ENCODE results near the gene RXRA. TPM values are rescaled to one million over a fixed set of nuclear protein-coding genes. Genes with fewer than 3 reads are reported as not detected.

The RXRA gene
- total and polyA plus RNA-seq, 2 donors (not counting 1 experiment from before 2014, with no cell fraction given), result 2.6 to 6.8 TPM

DNA sequence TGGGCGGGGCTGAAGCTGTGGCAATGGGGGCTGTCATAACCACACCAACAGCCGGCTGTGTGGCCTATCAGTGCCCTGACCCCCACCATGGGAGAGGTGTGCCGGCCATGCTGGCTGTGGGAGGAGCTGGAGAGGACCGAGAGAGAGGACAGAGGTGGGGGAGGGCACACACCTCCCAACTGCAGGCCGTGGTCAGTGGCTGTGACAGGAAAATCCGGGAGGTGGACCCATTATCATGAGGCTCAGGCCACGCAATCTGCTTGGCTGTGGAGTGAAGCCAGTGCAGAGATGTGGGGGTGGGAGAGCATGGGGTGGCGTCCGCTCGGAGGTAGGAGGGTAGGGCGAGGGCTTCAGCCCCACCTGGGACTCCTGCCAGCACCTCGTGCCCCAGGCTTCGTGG lies 136.1 kb downstream of the RXRA start:
- H3K4me3 Mint-ChIP-seq, result no peak overlapping the region
- Histone ChIP-seq H3K4me2 (replicated peaks; ENCODE audit: low read depth, low read length, poor library complexity, severe bottlenecking) (no peak overlapping the region), H3K79me2 (ENCODE audit: control insufficient read depth, insufficient read depth, low read length) (no peaks in the 10 kb centered on the region), H3K36me3 (replicated peaks in 1 of 2; ENCODE audit: control extremely low read depth in 1 of 2, control insufficient read depth in 1 of 2, extremely low read depth in 1 of 2, insufficient read depth in 2 of 2, low read length in 1 of 2) (no peaks in the 10 kb centered on the region), H3K9ac (ENCODE audit: low read length) (no peak overlapping the region), H3K27me3 (replicated peaks in 1 of 4; ENCODE audit: control extremely low read depth in 1 of 4, control insufficient read depth in 3 of 4, insufficient read depth in 4 of 4, low read length in 3 of 4) (peaks cover 0 to 7% (median 0%) of the 10 kb centered on the region in 4 experiments), H3K4me1 (ENCODE audit: control insufficient read depth in 2 of 2, insufficient read depth in 2 of 2, low read length in 2 of 2) (peaks cover under 1 to 1% of the 10 kb centered on the region in 2 donors), H3K27ac (ENCODE audit: low read length in 2 of 2) (no peak overlapping the region), H4K20me1 (ENCODE audit: control insufficient read depth, insufficient read depth, low read length, poor library complexity, severe bottlenecking) (no peaks in the 10 kb centered on the region), H3K9me3 (ENCODE audit: control extremely low read depth in 1 of 3, control insufficient read depth in 2 of 3, insufficient read depth in 1 of 3, low read length in 2 of 3) (peaks cover 0 to 14% (median 6%) of the 10 kb centered on the region in 3 donors), H3K4me3 (ENCODE audit: control extremely low read depth in 1 of 5, extremely low read depth in 1 of 5, insufficient read depth in 1 of 5, low read depth in 2 of 5, low read length in 4 of 5) (no peak overlapping the region), H2AFZ (ENCODE audit: insufficient read depth, low read depth, low read length, poor library complexity, severe bottlenecking) (no peak overlapping the region)
- intact Hi-C loops (cut with micrococcal nuclease), result no loop called here
- ChIA-PET POLR2A (no interaction called here), CTCF (interaction anchor here (1.6 kb wide), 1 partner anchor 19 kb away, joined by 5 read pairs; no protein-coding TSS in a partner anchor)
- 36% methylated on average over 10 of the region's 13 CpGs for WGBS (ENCODE audit: insufficient coverage)
- DNase-seq (no peak), ATAC-seq (ENCODE audit: low read depth) (no peak)
- no peaks in the 10 kb centered on the region for H3K4me1 Mint-ChIP-seq
- no peaks in the 10 kb centered on the region for H3K9me3 Mint-ChIP-seq (ENCODE audit: insufficient read depth)
- H3K27ac Mint-ChIP-seq, result no peak overlapping the region
- no peaks in the 10 kb centered on the region for H3K27me3 Mint-ChIP-seq
- TF ChIP-seq EZH2 (IDR thresholded peaks at IDR 0.05; ENCODE audit: borderline replicate concordance, insufficient read depth, low read depth, low read length, poor library complexity, severe bottlenecking), result no peak
- TF ChIP-seq, protein P1, sequence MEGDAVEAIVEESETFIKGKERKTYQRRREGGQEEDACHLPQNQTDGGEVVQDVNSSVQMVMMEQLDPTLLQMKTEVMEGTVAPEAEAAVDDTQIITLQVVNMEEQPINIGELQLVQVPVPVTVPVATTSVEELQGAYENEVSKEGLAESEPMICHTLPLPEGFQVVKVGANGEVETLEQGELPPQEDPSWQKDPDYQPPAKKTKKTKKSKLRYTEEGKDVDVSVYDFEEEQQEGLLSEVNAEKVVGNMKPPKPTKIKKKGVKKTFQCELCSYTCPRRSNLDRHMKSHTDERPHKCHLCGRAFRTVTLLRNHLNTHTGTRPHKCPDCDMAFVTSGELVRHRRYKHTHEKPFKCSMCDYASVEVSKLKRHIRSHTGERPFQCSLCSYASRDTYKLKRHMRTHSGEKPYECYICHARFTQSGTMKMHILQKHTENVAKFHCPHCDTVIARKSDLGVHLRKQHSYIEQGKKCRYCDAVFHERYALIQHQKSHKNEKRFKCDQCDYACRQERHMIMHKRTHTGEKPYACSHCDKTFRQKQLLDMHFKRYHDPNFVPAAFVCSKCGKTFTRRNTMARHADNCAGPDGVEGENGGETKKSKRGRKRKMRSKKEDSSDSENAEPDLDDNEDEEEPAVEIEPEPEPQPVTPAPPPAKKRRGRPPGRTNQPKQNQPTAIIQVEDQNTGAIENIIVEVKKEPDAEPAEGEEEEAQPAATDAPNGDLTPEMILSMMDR (IDR thresholded peaks at IDR 0.05), result no peak

DNA sequence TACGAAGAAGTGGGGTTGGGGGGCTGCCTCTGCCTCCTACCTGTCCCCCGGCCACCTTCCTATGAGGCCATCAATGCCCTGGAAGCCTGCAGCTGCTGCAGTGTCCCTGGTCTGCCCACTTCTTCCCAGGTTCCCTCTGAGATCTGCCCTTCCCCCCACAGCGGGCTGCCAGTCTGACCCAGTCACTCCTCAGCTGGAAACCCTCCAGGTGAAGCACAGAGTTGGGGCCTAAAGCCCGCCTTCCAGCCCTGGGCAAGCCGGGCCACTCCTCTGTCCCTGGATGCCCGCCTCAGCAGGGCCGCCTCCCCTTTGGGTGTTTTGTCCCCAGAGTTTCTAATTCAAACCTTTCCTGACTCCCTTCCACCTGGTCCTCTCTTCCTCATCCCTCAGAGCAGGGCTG lies 137.0 kb downstream of the RXRA start:
- ChIA-PET CTCF (interaction anchor here (0.8 to 1.6 kb wide), 2 partner anchors 14 to 20 kb away, joined by 3 to 5 read pairs; no protein-coding TSS in a partner anchor), POLR2A (no interaction called here)
- Histone ChIP-seq H3K9ac (ENCODE audit: low read length) (no peak overlapping the region), H3K27ac (ENCODE audit: low read length in 2 of 2) (no peak overlapping the region), H3K4me2 (replicated peaks; ENCODE audit: low read depth, low read length, poor library complexity, severe bottlenecking) (no peak overlapping the region), H3K27me3 (replicated peaks in 1 of 4; ENCODE audit: control extremely low read depth in 1 of 4, control insufficient read depth in 3 of 4, insufficient read depth in 4 of 4, low read length in 3 of 4) (peaks cover 0 to 7% (median 0%) of the 10 kb centered on the region in 4 experiments), H3K9me3 (ENCODE audit: control extremely low read depth in 1 of 3, control insufficient read depth in 2 of 3, insufficient read depth in 1 of 3, low read length in 2 of 3) (peaks cover 0 to 14% (median 6%) of the 10 kb centered on the region in 3 donors), H3K79me2 (ENCODE audit: control insufficient read depth, insufficient read depth, low read length) (no peaks in the 10 kb centered on the region), H3K4me3 (ENCODE audit: control extremely low read depth in 1 of 5, extremely low read depth in 1 of 5, insufficient read depth in 1 of 5, low read depth in 2 of 5, low read length in 4 of 5) (no peak overlapping the region), H3K36me3 (replicated peaks in 1 of 2; ENCODE audit: control extremely low read depth in 1 of 2, control insufficient read depth in 1 of 2, extremely low read depth in 1 of 2, insufficient read depth in 2 of 2, low read length in 1 of 2) (no peaks in the 10 kb centered on the region), H3K4me1 (ENCODE audit: control insufficient read depth in 2 of 2, insufficient read depth in 2 of 2, low read length in 2 of 2) (no peaks in the 10 kb centered on the region), H4K20me1 (ENCODE audit: control insufficient read depth, insufficient read depth, low read length, poor library complexity, severe bottlenecking) (no peaks in the 10 kb centered on the region), H2AFZ (ENCODE audit: insufficient read depth, low read depth, low read length, poor library complexity, severe bottlenecking) (no peak overlapping the region)
- intact Hi-C loops (cut with micrococcal nuclease), result no loop called here
- H3K4me3 Mint-ChIP-seq, result no peak overlapping the region
- TF ChIP-seq, protein P1 (IDR thresholded peaks at IDR 0.05), result no peak
- no peak for TF ChIP-seq EZH2 (IDR thresholded peaks at IDR 0.05; ENCODE audit: borderline replicate concordance, insufficient read depth, low read depth, low read length, poor library complexity, severe bottlenecking)
- H3K27me3 Mint-ChIP-seq, result no peaks in the 10 kb centered on the region
- no peaks in the 10 kb centered on the region for H3K9me3 Mint-ChIP-seq (ENCODE audit: insufficient read depth)
- no peak for DNase-seq
- ATAC-seq (ENCODE audit: low read depth), result no peak
- H3K27ac Mint-ChIP-seq, result no peak overlapping the region
- H3K4me1 Mint-ChIP-seq, result no peaks in the 10 kb centered on the region
- 90% methylated on average over 7 of the region's 7 CpGs for WGBS (ENCODE audit: insufficient coverage)
